ENCODE measurements around the gene DSCAM.

The DSCAM gene

GRCh38 chr21:40846103-40846502 lies 855 bp downstream of the DSCAM start:
- no peak for TF ChIP-seq CTCF (IDR thresholded peaks at IDR 0.05; ENCODE audit: low read depth, low read length)
- H3K4me3 ChIP-seq (ENCODE audit: low read depth, low read length), result no peak overlapping the region

GRCh38 chr21:40845441-40845995 lies 1.4 kb downstream of the DSCAM start:
- no peak for TF ChIP-seq CTCF (IDR thresholded peaks at IDR 0.05; ENCODE audit: low read depth, low read length)

GRCh38 chr21:40844935-40845334 lies 2.0 kb downstream of the DSCAM start:
- H3K4me3 ChIP-seq (ENCODE audit: low read depth, low read length), result no peak overlapping the region
- TF ChIP-seq CTCF (IDR thresholded peaks at IDR 0.05; ENCODE audit: low read depth, low read length), result no peak

More at GRCh38 chr21:40845441-40845995, 1.4 kb downstream of the DSCAM start:
- H3K4me3 ChIP-seq (ENCODE audit: low read depth, low read length), result no peak overlapping the region

- TF ChIP-seq CTCF (IDR thresholded peaks at IDR 0.05; ENCODE audit: low read depth, low read length), result no peak
- no peak overlapping the region for H3K4me3 ChIP-seq (ENCODE audit: low read depth, low read length)
Observed at GRCh38 chr21:40842197-40842552, 4.8 kb downstream of the DSCAM start.

GRCh38 chr21:40841524-40842196 lies 5.3 kb downstream of the DSCAM start:
- H3K4me3 ChIP-seq (ENCODE audit: low read depth, low read length), result no peak overlapping the region

GRCh38 chr21:40840401-40841125 lies 6.4 kb downstream of the DSCAM start:
- TF ChIP-seq CTCF (IDR thresholded peaks at IDR 0.05; ENCODE audit: low read depth, low read length), result no peak
- H3K4me3 ChIP-seq (ENCODE audit: low read depth, low read length), result no peak overlapping the region

More at GRCh38 chr21:40841524-40842196, 5.3 kb downstream of the DSCAM start:
- no peak for TF ChIP-seq CTCF (IDR thresholded peaks at IDR 0.05; ENCODE audit: low read depth, low read length)

- no peak overlapping the region for H3K4me3 ChIP-seq (ENCODE audit: low read depth, low read length)
- no peak for TF ChIP-seq CTCF (IDR thresholded peaks at IDR 0.05; ENCODE audit: low read depth, low read length)
Observed at GRCh38 chr21:40839521-40839920, 7.4 kb downstream of the DSCAM start.

All from WI38 (cell line).